Endothelial cell of umbilical vein (primary cell): Measurements from ENCODE around the gene ZNF688. TPM values are rescaled to one million over a fixed set of nuclear protein-coding genes. Genes with fewer than 3 reads are reported as not detected.

Source experiments
- BruUV-seq: library from RNA; stranded (reverse); fragments of 400-500 nt; replicated peaks from 2 replicates; lab custom pipeline; 2021; lab: Mats Ljungman, UMichigan
- CTCF ChIA-PET: fragments of 300-600, 350-600 bp; sonication (Branson Sonifier 250); formaldehyde crosslinking; loops from one replicate; lab custom pipeline; 2021; ENCODE audit warnings: antibody characterized with exemption, inconsistent platforms; lab: Charles Lee
- POLR2A ChIA-PET: fragments of 300-600, 350-600 bp; sonication (Branson Sonifier 250); formaldehyde crosslinking; loops from one replicate; lab custom pipeline; 2021; ENCODE audit warnings: antibody characterized with exemption, inconsistent platforms; lab: Charles Lee
- DNase-seq: peaks from one replicate; pipeline ENCODE4 v3.0.0-alpha.2; 2011; ENCODE audit warnings: low read depth, low spot score
- FAIRE-seq: peaks from 2 replicates; lab custom pipeline; 2011; peaks lifted over from hg19 to GRCh38; lab: Jason Lieb, UNC
- H2AFZ ChIP-seq: 2 replicates; pipeline ENCODE4 v1.6.0; 2012; ENCODE audit warnings: low read depth, low read length, control low read depth, inconsistent platforms
- H3K27ac ChIP-seq: 2 replicates; pipeline ENCODE4 v1.5.1; 2011; ENCODE audit warnings: low read depth, mild to moderate bottlenecking, control low read depth, low read length, moderate library complexity; ENCODE audit not compliant: insufficient read depth
- H3K27me3 ChIP-seq, 2 experiments: 2 replicates each; pipeline versions ENCODE4 v1.6.0 to v1.6.1; 2011; ENCODE audit warnings: low read length in 2 of 2, mixed read lengths in 1 of 2; ENCODE audit not compliant: control insufficient read depth in 2 of 2, insufficient read depth in 2 of 2
- H3K36me3 ChIP-seq, 2 experiments: 2 replicates in 1 of 2; 3 replicates in 1 of 2; pipeline ENCODE4 v1.5.1; 2011; ENCODE audit warnings: low read length in 2 of 2, mild to moderate bottlenecking in 1 of 2, moderate library complexity in 1 of 2; ENCODE audit not compliant: control insufficient read depth in 2 of 2, insufficient read depth in 2 of 2; ENCODE audit errors: extremely low read depth in 1 of 2
- H3K4me1 ChIP-seq: 3 replicates; pipeline ENCODE4 v1.5.1; 2011; ENCODE audit warnings: mild to moderate bottlenecking, low read length; ENCODE audit not compliant: control insufficient read depth, insufficient read depth; ENCODE audit errors: extremely low read depth
- H3K4me2 ChIP-seq: 2 replicates; pipeline ENCODE4 v1.6.1; 2011; ENCODE audit warnings: low read length, control low read depth, mixed read lengths; ENCODE audit not compliant: insufficient read depth
- H3K4me3 ChIP-seq, 3 experiments: fragments of 200-600 bp in 1 of 3; sonication (generic), shearing (Covaris generic) in 1 of 3; replicated peaks in 1 of 3; 2 replicates each; pipeline ENCODE4 v1.5.1; 2011 to 2016; ENCODE audit warnings: control low read depth in 3 of 3, low read length in 3 of 3, mild to moderate bottlenecking in 2 of 3, inconsistent platforms in 1 of 3, low read depth in 1 of 3, moderate library complexity in 1 of 3; ENCODE audit not compliant: insufficient read depth in 1 of 3
- H3K79me2 ChIP-seq: 2 replicates; pipeline ENCODE4 v1.6.0; 2012; ENCODE audit warnings: low read length, inconsistent platforms; ENCODE audit not compliant: control insufficient read depth, insufficient read depth
- H3K9ac ChIP-seq: replicated peaks from 2 replicates; pipeline ENCODE3; 2011; ENCODE audit warnings: low read length, control low read depth; ENCODE audit not compliant: insufficient read depth; ENCODE audit errors: extremely low read depth
- H3K9me1 ChIP-seq: replicated peaks from 3 replicates; pipeline ENCODE4 v1.6.0; 2011; ENCODE audit warnings: mild to moderate bottlenecking, low read length; ENCODE audit not compliant: control insufficient read depth, insufficient read depth; ENCODE audit errors: extremely low read depth
- H3K9me3 ChIP-seq: replicated peaks from 2 replicates; pipeline ENCODE4 v1.5.1; 2012; ENCODE audit warnings: low read length, inconsistent platforms; ENCODE audit not compliant: control insufficient read depth, insufficient read depth
- H4K20me1 ChIP-seq: replicated peaks from 2 replicates; pipeline ENCODE3; 2011; ENCODE audit warnings: mild to moderate bottlenecking, low read length; ENCODE audit not compliant: control insufficient read depth, insufficient read depth; ENCODE audit errors: extremely low read depth
- CTCF ChIP-seq, 2 donors: IDR thresholded peaks; 1 replicate in 1 of 2; 2 replicates in 1 of 2; pipeline ENCODE4 v1.5.1; 2011; ENCODE audit warnings: low read length in 2 of 2, mild to moderate bottlenecking in 2 of 2, moderate library complexity in 2 of 2, control low read depth in 1 of 2, inconsistent platforms in 1 of 2, low read depth in 1 of 2; ENCODE audit not compliant: insufficient read depth in 1 of 2; ENCODE audit errors: extremely low read depth in 1 of 2
- EZH2 ChIP-seq: IDR thresholded peaks from 2 replicates; pipeline ENCODE4 v1.6.1; 2012; ENCODE audit warnings: borderline replicate concordance, low read depth, mild to moderate bottlenecking, moderate library complexity, low read length, inconsistent platforms; ENCODE audit not compliant: severe bottlenecking
- FOS ChIP-seq: IDR thresholded peaks from 2 replicates; pipeline ENCODE4 v1.6.1; 2011; ENCODE audit warnings: mild to moderate bottlenecking, low read length, moderate library complexity, borderline replicate concordance; ENCODE audit not compliant: insufficient read depth
- GATA2 ChIP-seq: IDR thresholded peaks from 2 replicates; pipeline ENCODE4 v1.7.0; 2011; ENCODE audit warnings: low read depth, mild to moderate bottlenecking, moderate library complexity, mixed read lengths, low read length; ENCODE audit not compliant: insufficient read length, insufficient read depth
- JUN ChIP-seq: IDR thresholded peaks from 2 replicates; pipeline ENCODE4 v1.6.1; 2011; ENCODE audit warnings: borderline replicate concordance, low read depth; ENCODE audit not compliant: insufficient read length, insufficient read depth
- MAX ChIP-seq: IDR thresholded peaks from 2 replicates; pipeline ENCODE4 v1.6.1; 2011; ENCODE audit not compliant: insufficient read depth, insufficient read length
- MYC ChIP-seq: IDR thresholded peaks from one replicate; pipeline ENCODE4 v1.6.1; 2011; ENCODE audit warnings: mild to moderate bottlenecking, low read depth, low read length
- POLR2A ChIP-seq: IDR thresholded peaks from 2 replicates; pipeline ENCODE4 v1.6.1; 2012; ENCODE audit warnings: low read depth, mild to moderate bottlenecking, control low read depth, low read length
- POLR2AphosphoS5 ChIP-seq: IDR thresholded peaks from 2 replicates; pipeline ENCODE4 v1.6.1; 2012; ENCODE audit warnings: low read depth, mild to moderate bottlenecking, control low read depth, low read length, moderate library complexity; ENCODE audit not compliant: insufficient read depth
- dilution Hi-C: fragments of 300-500 bp; cut with MboI; formaldehyde crosslinking; loops from one replicate; pipeline ENCODE4 v1.15.0; 2019; ENCODE audit warnings: low sequenced_read_pairs; ENCODE audit not compliant: extremely low pct_ligation_motif_present
- intact Hi-C: fragments of 100-400 bp; cut with micrococcal nuclease; formaldehyde crosslinking; loops from one replicate; pipeline ENCODE4 v1.10.0; 2022
- polyA plus RNA-seq, 4 experiments: library from polyadenylated mRNA; depleted of rRNA in 3 of 4; stranded (reverse) in 3 of 4; unstranded in 1 of 4; fragments of >200 nt; gene quantifications; 2 replicates each; pipeline versions ENCODE4 v1.2.1 to v1.2.3, GENCODE V29; 2011 to 2012; ENCODE audit warnings: missing spikeins in 1 of 4
- total RNA-seq: library from RNA; stranded (reverse); gene quantifications from 2 replicates; pipeline ENCODE4 v1.2.3, GENCODE V29; 2021

Gene ZNF688
- total and polyA plus RNA-seq, 2 donors (not counting 3 experiments of a cell fraction or from before 2014, with no cell fraction given) = 5.4 to 10.9 TPM

- Histone ChIP-seq H3K9ac (no peak overlapping the region), H3K36me3 (no peaks in the 10 kb centered on the region), H3K4me2 (no peak overlapping the region), H3K27me3 (peaks cover 0 to 4% of the 10 kb centered on the region in 2 experiments), H3K4me3 (no peak overlapping the region), H3K4me1 (peaks cover 11% of the 10 kb centered on the region), H3K9me1 (no peaks in the 10 kb centered on the region), H2AFZ (no peak overlapping the region), H4K20me1 (no peaks in the 10 kb centered on the region), H3K79me2 (no peaks in the 10 kb centered on the region), H3K9me3 (no peaks in the 10 kb centered on the region), H3K27ac (no peak overlapping the region)
- dilution Hi-C loops (no loop called here), intact Hi-C loops (no loop called here)
- CTCF ChIA-PET = interaction anchor here (1.3 to 1.6 kb wide), 2 partner anchors 32 to 62 kb away, joined by 3 to 7 read pairs; no protein-coding TSS in a partner anchor
- no peak for FAIRE-seq
- TF ChIP-seq JUN = no peak
- no peak for TF ChIP-seq MYC
- no peak for TF ChIP-seq POLR2A
- no peak for TF ChIP-seq POLR2AphosphoS5
- TF ChIP-seq GATA2 = no peak
- no peak for TF ChIP-seq EZH2
- TF ChIP-seq FOS = no peak
- no peak for TF ChIP-seq MAX
- TF ChIP-seq CTCF (IDR thresholded peaks at IDR 0.05; ENCODE audit: extremely low read depth in 1 of 2, insufficient read depth in 1 of 2, low read depth in 1 of 2, low read length in 2 of 2) = no peak
- POLR2A ChIA-PET = no interaction called here
- DNase-seq = no peak
- BruUV-seq = no TSS peak
Measured at GRCh38 chr16:30566531-30566930, 5.0 kb downstream of the ZNF688 start.
